ENCODE measurements around the gene TMEM253.

DNA sequence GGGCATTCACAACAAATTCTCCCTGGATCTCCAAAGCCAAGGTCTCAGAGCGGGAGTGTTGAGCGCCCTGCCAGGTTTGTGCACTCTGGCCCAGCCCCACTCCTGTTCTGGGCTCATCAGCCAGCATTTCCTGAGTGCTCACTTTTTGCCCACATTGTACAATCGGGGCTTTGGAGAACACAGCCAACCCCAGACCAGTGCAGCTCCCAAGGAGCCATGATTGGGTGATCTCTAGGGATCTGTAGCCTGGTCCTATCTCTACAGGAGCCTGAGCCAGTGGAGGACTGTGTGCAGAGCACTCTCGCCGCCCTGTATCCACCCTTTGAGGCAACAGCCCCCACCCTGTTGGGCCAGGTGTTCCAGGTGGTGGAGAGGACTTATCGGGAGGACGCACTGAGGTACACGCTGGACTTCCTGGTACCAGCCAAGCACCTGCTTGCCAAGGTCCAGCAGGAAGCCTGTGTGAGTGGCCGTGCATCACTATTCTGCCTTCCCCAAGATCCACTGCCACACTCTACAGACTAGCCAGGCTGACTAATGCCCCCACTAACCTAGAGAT, 28.0 kb upstream of the TMEM253 start:
- TF ChIP-seq TCF7L2 (IDR thresholded peaks at IDR 0.05; ENCODE audit: borderline replicate concordance, extremely low read depth, insufficient read depth, insufficient read length), result no peak
- TF ChIP-seq, protein P1, sequence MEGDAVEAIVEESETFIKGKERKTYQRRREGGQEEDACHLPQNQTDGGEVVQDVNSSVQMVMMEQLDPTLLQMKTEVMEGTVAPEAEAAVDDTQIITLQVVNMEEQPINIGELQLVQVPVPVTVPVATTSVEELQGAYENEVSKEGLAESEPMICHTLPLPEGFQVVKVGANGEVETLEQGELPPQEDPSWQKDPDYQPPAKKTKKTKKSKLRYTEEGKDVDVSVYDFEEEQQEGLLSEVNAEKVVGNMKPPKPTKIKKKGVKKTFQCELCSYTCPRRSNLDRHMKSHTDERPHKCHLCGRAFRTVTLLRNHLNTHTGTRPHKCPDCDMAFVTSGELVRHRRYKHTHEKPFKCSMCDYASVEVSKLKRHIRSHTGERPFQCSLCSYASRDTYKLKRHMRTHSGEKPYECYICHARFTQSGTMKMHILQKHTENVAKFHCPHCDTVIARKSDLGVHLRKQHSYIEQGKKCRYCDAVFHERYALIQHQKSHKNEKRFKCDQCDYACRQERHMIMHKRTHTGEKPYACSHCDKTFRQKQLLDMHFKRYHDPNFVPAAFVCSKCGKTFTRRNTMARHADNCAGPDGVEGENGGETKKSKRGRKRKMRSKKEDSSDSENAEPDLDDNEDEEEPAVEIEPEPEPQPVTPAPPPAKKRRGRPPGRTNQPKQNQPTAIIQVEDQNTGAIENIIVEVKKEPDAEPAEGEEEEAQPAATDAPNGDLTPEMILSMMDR (IDR thresholded peaks at IDR 0.05 in 2 of 3, conservative IDR thresholded peaks at IDR 0.05 in 1 of 3; ENCODE audit: borderline replicate concordance in 1 of 3, insufficient read depth in 1 of 3, low read depth in 2 of 3, low read length in 2 of 3), result no peak
- no peak for TF ChIP-seq JUND (IDR thresholded peaks at IDR 0.05)
- no peak for TF ChIP-seq POLR2A (IDR thresholded peaks at IDR 0.05; ENCODE audit: borderline replicate concordance, extremely low read depth, insufficient read depth, insufficient read length)
- TF ChIP-seq POLR2AphosphoS5 (IDR thresholded peaks at IDR 0.05; ENCODE audit: low read depth, low read length), result no peak
- TF ChIP-seq EZH2 (IDR thresholded peaks at IDR 0.05), result no peak
- TF ChIP-seq, protein P2, sequence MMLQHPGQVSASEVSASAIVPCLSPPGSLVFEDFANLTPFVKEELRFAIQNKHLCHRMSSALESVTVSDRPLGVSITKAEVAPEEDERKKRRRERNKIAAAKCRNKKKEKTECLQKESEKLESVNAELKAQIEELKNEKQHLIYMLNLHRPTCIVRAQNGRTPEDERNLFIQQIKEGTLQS (IDR thresholded peaks at IDR 0.05), result no peak
- TF ChIP-seq CEBPB (IDR thresholded peaks at IDR 0.05; ENCODE audit: low read depth), result no peak
- no peak for TF ChIP-seq EGR1 (IDR thresholded peaks at IDR 0.05; ENCODE audit: low read depth)
- TF ChIP-seq, protein P3, sequence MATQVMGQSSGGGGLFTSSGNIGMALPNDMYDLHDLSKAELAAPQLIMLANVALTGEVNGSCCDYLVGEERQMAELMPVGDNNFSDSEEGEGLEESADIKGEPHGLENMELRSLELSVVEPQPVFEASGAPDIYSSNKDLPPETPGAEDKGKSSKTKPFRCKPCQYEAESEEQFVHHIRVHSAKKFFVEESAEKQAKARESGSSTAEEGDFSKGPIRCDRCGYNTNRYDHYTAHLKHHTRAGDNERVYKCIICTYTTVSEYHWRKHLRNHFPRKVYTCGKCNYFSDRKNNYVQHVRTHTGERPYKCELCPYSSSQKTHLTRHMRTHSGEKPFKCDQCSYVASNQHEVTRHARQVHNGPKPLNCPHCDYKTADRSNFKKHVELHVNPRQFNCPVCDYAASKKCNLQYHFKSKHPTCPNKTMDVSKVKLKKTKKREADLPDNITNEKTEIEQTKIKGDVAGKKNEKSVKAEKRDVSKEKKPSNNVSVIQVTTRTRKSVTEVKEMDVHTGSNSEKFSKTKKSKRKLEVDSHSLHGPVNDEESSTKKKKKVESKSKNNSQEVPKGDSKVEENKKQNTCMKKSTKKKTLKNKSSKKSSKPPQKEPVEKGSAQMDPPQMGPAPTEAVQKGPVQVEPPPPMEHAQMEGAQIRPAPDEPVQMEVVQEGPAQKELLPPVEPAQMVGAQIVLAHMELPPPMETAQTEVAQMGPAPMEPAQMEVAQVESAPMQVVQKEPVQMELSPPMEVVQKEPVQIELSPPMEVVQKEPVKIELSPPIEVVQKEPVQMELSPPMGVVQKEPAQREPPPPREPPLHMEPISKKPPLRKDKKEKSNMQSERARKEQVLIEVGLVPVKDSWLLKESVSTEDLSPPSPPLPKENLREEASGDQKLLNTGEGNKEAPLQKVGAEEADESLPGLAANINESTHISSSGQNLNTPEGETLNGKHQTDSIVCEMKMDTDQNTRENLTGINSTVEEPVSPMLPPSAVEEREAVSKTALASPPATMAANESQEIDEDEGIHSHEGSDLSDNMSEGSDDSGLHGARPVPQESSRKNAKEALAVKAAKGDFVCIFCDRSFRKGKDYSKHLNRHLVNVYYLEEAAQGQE (IDR thresholded peaks at IDR 0.05; ENCODE audit: low read depth), result no peak
- TF ChIP-seq, protein P4, sequence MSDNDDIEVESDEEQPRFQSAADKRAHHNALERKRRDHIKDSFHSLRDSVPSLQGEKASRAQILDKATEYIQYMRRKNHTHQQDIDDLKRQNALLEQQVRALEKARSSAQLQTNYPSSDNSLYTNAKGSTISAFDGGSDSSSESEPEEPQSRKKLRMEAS (IDR thresholded peaks at IDR 0.05), result no peak
- no peak for TF ChIP-seq ZNF274 (IDR thresholded peaks at IDR 0.05; ENCODE audit: low read depth, low read length)
- no peak for TF ChIP-seq SP1 (IDR thresholded peaks at IDR 0.05; ENCODE audit: low read depth)
